DMS114 treated with DMSO at 0.1 percent for 48 hours (cell line): ENCODE measurements around the gene ANAPC16.
"Not testable (repeated sequence)": the region's sequence is repeated elsewhere in the genome, so short reads cannot be mapped to it uniquely, and the experiment has no call there.

Experiments used
- DNase-seq: peaks from one replicate; lab custom pipeline; 2025; ENCODE audit not compliant: unreplicated experiment; lab: John Stamatoyannopoulos, UW

Gene ANAPC16

DNA sequence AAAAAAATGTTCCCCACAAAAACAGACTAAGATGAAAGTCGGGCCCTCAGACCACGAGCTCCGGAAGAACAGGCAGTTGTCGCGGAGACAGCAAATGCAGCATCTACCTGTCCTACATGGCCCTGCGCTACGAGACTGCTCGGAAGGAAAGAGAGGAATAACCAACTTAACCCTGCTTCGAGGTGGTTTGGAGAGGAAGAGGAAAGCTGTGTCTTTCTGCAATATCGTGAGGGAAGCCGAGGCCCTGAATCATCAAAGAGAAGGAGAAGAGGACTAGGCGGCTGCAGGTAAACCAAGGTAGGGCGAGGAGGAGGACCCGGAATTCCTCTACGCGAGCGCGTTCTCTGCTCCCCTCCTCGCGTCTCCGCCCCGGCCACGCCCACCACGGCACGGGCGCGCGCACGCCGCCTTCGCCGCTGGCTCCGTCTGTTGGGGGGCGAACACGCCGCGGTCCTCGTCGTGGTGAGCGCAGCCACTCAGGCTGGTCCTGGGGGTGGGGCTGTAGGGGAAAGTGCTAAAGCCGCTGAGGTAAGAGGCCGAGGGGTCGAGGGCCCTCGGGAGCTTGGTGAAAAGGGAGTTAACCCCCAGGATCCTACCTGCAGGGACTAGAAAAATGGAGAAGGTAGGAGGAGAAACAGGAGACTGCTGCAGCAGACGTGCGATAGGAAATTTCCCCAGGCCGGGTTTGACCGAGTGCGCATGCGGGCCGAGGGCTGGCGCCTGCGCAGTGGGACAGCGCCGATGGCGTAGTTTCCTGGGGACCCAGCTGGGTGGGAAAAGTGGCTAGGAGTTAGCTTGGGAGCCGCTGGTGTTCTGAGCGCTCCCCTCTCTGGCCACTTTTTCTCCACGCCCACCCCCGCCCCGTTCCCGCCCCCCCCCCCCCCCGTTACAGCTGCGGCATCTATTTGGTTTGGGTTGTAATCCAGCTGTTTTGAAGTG, at the start of gene ANAPC16, which contains the start of gene ASCC1:
Gene ANAPC16, plus strand, starts transcription at position 402 of the 939 bp plus-strand sequence. CDS start 7,903 bp downstream, outside the sequence.
Gene ASCC1, minus strand, starts transcription at position 666 of the 939 bp plus-strand sequence. CDS start 2,978 bp downstream, outside the sequence.
- DNase-seq: peak; percentile 94

DNA sequence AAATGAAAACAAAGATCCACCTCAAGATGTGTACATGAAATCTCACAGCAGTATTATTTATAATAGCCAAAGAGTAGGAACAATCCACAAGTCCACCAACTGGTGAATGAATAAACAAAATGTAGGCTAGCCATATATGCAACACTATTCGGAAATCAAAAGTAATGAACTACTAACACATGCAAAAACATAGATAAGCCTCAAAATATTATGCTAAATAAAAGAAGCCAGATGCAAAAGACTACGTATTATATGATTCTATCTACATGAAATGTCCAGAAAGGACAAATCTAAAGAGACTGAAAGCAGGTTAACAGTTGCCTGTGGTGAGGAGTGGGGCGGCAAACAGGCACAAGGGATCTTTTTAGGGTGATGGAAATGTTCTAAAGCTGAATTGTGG, 48.7 kb upstream of the ANAPC16 start:
- no peak for DNase-seq

DNA sequence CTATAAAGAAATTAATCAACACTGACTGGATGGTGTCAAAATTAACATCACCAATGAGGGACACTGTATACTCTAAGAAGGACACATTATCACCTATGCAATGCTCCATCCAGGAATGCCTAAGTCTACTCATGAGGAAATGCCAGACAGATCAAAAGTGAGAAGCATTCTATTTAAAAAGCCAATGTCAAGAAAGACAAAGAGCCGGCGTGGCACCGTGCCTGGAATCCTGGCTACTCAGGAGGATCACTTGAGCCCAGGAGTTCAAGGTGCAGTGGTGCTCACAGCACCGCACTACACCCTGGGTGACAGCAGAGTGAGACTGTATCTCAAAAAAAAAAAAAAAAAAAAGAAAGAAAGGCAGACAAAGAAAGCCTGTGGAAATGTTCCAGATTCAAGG, 45.5 kb upstream of the ANAPC16 start:
- DNase-seq: no peak

DNA sequence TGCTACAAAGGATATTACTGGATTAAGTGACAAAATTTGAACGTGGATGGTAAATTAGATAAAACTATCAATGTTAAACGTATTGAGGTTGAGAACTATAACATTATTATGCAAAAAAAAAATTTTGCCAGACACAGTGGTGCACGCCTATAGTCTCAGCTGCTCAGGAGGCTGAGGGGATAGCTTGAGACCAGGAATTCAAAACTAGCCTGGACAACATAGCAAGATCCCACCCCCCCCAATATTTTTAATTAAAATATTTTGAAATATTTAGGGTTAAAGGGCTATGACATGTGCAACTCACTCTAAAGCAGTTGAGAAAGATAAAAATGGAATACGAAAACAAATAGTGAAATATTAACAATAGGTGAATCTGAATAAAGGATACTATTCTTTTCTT, 45.1 kb upstream of the ANAPC16 start:
- DNase-seq: no peak

DNA sequence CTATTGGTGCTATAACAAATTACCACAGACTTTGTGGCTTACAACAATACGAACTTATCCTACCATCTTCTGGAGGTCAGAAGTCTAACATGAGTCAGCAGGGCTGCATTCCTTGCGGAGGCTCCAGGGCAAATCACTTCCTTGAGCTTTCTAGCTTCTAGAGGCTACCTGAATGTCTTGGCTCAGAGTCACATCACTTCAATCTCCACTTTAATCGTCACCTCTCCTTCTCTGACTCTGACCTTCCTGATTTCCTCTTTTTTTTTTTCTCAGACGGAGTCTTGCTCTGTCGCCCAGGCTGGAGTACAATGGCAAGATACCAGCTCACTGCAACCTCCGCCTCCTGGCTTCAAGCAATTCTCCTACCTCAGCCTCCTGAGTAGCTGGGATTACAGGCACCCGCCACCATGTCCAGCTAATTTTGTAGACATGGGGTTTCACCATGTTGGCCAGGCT, 44.6 kb upstream of the ANAPC16 start:
- no peak for DNase-seq

DNA sequence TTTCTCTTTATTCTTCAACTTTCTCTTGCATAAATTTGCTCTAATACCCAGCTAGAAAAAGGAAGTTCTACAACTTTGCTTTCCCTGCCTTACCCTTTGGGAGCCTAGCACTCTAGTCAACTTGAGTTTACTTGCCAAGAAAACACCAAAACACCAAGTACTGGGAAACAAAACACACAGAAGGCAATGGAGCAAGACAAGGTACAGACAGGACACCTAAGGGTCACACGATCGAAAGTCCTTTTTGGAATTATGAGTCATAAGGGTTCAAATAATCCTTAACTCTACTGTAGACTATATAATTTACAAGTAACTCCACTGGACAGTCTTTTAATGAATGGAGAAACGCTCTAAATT, 42.6 kb upstream of the ANAPC16 start:
- DNase-seq: no peak

DNA sequence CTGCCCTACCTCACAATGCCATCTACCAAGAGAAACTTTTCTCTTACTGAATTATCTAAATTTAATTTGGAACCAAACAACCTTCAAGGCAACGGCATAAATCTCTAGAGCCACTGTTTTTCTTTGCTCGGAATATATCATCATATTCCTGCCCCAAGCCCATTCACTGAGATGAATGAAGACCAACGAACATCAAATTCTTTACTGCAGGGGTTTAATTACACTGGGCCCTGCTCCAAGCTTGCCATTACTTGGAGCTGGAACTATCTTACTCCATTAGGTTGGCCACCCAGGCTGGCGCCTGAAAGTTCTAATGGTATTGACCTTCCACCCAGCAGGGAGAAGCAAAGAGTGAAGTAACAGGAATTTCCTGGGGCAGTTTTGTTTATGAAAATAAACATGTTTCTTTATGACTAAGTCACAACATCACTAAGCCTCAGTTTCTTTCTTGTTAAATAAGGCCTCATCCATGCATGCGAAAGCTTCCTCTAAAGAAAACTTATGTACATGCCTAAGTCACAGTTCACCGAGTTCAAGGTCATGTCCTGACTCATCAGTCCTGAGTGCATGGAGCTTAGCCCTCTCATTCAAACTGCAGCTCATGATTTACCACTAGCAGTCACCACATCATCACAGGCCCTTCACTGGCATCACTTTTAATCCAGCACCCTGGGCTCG, 42.1 kb upstream of the ANAPC16 start:
- DNase-seq: peak; percentile 26

DNA sequence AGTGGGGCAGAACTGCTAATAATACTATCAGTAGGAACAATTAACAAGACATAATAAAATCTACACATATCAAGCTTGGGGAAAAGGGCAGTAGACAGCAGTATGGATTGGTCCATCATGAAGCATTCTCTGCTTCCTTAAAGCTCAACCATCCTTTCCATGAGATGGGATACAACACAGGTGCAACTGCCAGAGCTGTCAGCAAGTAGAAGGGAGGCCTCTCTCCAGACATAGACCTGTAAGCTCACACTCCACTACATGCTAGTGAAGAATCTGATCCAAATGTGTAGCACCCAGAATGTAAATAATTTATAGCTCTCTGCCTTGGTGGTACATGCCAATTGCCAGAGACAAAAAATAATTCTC, 41.5 kb upstream of the ANAPC16 start:
- no peak for DNase-seq

DNA sequence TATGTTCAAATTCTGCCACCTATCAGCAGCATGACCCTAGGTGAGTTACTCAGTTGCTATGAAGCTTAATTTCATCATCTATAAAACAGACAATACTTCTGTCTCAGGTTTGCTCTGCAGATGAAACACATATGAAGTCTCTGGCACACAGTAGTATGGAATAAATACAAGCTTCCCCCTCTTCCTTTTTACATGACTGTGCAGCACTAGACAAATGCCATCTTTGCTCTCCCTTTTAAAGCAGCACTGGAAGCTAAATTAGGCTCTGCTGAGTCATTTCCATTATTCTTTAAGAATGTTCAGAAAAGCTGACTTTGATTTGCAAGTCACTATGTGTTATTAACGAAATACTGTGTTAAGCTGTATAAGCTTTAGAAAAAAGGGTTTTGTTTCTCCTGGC, 40.7 kb upstream of the ANAPC16 start:
- no peak for DNase-seq

DNA sequence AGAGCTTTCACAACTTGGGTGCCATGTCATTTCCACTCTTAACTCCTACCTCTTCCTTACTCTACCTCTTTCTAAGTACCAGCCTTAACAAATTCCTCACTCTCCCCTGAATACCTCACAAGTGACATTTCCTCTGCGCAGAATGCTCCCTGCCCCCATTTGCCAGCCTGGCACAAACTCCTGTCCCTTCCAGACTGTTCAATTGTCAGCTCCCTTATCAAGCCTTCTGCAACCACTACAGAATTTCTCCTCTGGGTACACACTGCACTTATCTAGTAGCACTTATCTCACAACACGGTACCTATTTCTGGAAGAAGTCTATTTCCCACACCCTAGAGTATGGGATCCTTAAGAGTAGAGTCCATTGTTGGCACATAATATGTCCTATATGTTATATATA, 39.1 kb upstream of the ANAPC16 start:
- no peak for DNase-seq

DNA sequence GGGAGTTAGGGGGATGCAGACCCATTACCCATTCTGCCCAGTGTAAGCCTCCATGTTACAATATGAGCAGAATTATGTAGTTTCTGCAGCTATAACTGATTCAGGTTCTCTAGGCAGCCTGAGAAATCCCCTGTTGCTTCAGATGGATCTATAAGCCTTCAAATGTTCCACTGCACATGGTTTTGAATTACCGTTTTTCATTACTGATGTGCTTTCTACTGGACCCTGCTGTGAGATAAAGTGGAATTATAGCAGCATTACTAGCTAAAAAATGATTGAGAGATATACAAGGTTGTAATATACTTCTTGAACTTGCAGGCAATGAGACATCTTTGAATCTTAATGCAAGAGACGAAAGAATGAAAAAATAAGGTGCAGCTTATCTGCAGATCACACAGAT, 38.4 kb upstream of the ANAPC16 start:
- DNase-seq: no peak

DNA sequence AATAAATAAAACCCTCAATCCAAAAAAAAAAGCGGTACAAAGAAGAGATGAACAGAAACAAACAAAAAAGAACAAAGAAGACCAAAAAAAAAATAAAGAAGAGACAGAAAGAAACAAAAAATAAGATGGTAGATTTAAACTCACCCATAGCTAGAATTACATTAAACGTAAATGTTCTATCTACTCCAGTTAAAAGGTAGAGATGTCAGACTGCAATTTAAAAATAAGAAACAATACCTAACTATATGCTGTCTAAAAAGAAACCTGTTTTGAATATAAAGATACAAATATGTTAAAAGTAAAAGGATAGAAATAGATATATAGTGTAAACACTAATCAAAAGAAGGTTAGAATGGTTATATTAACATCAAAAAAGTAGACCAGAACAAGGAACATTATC, 31.7 kb upstream of the ANAPC16 start:
- no peak for DNase-seq

DNA sequence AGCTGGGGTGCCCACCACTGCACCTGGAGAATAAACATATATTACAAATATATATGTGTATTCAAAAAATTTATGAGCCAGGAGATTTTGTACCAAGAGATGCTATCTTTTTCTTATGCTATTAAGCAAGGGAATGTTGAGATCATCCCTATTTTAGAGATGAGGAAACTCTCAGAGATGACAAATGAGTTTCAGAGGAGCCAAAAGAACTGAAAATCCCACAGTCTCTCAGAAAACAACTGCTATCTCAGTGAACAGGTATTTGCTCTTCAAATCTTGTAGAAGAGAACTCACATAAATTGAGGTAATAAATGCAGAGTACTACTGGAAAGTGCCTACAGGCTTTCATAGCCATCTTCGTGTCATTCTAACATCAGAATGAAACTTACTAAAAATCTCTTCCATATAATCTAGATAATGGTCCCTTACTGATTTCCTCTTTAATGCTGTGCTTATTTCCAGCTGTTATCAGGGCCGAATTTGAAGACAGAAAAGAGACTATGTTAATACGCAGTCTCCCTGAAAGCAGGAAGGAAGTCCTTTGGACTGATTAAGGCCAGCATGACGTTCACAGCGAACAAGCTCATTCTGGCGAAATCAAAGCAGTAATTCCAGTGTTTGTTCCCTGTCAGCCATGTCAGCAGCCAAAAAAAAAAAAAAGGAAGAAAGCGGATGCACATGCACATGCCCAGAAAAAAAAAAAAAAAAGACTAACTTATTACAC, 29.4 kb upstream of the ANAPC16 start:
- no peak for DNase-seq

DNA sequence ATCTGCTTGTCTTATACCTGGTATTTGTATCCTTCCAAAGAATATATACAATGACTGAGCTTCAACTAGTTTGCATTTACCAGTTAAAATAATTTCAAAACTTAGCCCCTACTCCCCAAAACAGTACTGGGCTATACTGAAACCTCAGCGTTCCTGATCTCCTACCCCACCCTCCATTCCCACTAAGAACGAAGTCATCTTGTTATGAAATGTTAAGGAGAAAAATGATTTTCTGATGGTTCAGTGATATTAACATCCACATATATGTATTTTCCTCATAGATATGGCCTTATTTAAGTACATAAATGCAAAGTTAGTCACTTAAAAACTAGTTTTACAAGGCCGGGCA, 28.9 kb upstream of the ANAPC16 start:
- DNase-seq: no peak

DNA sequence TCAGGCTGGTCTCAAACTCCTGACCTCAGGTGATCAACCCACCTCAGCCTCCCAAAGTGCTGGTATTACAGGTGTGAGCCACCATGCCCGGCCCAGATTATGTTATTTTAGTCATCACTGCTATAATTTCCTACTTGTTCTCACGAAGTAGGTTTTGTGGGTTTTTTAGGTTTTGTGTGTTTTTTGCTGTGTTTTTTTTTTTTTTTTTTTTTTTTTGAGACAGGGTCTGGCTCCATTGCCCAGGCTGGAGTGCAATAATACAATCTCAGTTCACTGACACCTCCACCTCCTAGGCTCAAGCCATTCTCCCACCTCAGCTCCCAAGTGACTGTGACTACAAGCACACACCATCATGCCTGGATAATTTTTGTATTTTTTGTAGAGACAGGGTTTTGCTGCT, 20.9 kb upstream of the ANAPC16 start:
- no peak for DNase-seq

DNA sequence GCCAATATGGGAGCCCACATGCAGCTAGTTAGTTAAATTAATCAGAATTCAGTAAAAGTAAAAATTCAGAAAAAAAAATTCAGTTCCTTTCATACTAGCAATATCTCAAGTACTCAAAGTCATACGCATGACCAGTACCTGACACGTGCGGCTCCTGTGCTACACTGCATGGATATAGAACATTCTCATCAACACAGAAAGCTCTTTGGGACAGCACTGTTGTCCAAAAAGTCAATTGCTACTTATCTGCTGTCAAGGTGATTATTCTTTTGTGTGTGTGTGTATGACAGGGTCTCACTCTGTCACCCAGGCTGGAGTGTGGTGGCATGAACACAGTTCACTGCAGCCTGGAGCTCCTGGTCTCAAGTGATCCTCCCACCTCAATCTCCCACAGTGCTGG, 14.9 kb upstream of the ANAPC16 start:
- no peak for DNase-seq

DNA sequence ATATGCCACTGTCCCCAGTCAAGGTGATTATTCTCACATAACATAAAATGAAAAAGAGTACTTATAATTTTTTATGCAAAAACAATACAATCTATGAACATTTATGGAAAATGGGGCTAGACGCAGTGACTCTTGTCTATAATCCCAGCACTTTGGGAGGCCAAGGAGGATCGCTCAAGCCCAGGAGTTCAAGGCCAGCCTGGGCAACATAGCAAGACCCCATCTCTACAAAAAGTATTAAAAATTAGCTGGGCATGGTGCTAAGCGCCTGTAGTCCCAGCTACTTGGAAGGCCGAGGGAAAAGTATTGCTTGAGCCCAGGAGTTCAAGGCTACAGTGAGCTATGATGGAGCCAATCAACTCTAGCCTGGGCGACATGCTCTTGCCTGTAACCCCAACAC, 14.5 kb upstream of the ANAPC16 start:
- DNase-seq: no peak

DNA sequence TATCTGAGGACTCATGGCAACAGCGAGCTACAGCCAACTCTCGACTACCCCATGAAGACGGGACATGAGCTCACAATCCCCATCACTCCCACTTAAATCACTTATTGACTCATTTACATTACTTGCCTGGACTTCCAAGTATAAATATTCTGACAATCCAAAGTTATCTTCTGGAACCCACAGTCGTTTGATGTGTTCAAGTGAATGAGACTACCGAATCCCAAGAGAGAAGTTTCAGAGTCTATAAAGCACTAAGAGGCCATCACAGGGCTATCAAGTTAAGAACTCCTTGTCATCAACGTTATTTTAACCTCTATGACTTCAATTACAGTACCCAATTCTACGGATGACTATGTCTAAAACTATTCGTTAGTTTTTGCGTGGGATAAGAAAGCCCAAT, 11.5 kb upstream of the ANAPC16 start:
- DNase-seq: no peak

DNA sequence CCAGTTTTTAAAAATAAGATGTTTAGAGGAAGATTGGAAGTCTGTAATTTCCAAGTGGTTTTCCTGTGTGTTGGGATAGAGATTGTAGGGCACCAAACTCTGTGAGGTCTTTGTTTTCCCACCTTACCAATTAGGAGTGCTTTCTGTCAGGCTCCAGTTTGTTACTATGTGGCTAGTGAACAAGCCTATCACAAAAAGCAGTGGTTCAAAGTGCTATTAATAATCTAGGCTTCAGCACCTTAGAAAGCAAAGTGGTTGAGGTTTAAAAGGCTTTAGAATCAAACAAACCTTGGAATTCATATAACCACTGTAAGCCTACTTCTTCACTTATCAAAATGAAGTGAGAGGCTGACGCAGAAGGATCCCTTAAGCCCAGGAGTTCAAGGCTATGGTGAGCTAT, 11.1 kb upstream of the ANAPC16 start:
- no peak for DNase-seq

DNA sequence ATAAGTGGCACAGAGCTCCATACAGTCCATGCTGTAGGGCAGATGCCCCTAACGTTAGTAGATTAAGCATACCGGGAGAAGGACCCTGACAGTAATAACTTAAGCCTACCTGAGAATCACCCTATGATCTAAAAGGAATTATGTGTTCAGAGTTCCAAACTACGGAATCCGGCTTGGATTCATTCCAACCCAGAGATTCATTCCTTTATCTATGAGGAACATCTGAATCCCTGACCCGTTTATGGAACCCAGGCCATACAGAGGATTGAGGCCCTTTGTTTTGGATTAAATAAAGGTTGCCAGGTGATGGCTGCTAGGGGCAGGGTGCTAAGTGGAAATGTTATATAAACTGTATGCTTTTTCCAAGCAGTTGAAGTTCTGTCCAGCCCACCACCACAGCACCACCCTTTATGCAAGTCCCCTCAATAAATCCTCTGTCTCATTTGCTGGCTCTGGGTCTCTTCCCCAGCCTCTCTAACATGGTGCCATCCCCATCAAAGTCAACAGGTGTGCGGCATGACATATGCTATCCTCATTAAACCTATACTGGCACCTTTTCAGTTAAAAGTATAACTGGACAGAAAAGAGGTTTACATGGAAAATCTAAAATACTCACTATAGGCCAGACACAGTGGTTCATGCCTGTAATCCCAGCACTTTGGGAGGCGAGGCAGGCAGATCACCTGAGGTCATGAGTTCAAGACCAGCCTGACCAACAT, 9.1 kb upstream of the ANAPC16 start:
- no peak for DNase-seq

DNA sequence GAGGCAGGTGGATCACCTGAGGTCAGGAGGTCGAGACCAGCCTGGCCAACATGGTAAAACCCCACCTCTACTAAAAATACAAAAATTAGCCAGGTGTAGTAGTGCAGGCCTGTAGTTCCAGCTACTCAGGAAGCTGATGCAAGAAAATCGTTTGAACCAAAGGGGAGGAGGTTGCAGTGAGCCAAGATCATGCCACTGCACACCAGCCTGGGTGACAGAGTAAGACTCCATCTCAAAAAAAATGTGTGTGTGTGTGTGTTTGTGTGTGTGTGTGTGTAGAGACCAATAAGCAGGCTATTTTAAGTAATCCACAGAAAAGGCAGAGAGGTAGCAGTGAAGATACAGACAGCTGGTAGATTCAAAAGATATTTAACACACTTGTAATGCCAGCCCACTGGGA, 7.3 kb upstream of the ANAPC16 start:
- DNase-seq: not testable (repeated sequence)
